ENCODE results near the gene KCNAB2. TPM values are rescaled to one million over a fixed set of nuclear protein-coding genes. Genes with fewer than 3 reads are reported as not detected.

KCNAB2 gene
- total RNA-seq, 2 experiments from 2014 or later: 192 to 200 TPM

DNA sequence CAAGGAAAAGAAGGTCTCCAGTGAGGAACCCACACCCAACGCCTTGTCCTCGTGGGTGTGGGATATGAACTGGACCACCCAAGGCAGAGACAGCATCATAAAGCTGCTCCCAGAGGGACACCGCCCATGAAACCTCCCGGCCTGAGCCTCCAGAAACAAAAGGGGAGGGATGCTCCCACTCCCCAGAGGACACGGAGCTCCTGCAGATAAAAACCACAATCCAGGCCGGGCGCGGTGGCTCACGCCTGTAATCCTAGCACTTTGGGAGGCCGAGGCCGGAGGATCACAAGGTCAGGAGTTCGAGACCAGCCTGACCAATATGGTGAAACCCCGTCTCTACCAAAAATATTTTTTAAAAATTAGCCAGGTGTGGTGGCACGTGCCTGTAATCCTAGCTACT, 68.1 kb downstream of the KCNAB2 start:
- CTCF ChIA-PET: no interaction called here
- POLR2A ChIA-PET: no interaction called here

DNA sequence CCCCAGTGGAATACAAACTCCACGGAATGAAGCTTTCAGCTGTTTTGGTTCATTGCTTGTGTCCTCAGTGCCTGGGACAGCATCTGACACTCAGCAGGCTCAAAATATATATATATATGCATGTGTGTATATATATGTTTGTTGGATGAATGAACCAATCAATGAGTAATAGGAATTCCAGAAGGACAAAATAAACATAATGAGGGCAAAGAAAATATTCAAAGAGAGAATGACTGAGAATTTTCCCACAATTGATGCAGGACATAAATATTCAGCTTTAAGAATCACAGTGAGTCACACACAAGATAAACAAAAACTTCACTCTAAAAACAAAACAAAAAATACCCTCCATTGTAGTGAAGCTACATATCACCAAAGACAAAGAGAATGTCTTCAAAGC, 70.4 kb downstream of the KCNAB2 start:
- ChIA-PET CTCF (no interaction called here), POLR2A (no interaction called here)

DNA sequence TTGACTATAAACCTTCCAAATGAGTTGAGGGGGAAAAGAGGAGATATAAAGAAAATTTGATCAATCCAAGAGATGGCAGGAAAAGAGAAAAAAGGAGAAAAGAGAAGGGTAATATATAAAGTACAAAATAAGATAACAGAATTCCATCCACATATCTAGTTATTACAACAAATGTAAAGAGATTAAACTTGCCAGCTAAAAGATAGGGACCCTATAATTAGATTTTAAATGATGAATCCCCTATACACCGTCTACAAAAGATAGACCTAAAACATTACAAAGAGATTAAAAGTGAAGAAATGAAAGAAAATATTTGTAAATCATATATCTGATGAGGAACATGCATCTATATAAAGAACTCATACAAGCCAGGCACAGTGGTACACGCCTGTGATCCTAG, 71.4 kb downstream of the KCNAB2 start:
- CTCF ChIA-PET: no interaction called here
- POLR2A ChIA-PET: no interaction called here

DNA sequence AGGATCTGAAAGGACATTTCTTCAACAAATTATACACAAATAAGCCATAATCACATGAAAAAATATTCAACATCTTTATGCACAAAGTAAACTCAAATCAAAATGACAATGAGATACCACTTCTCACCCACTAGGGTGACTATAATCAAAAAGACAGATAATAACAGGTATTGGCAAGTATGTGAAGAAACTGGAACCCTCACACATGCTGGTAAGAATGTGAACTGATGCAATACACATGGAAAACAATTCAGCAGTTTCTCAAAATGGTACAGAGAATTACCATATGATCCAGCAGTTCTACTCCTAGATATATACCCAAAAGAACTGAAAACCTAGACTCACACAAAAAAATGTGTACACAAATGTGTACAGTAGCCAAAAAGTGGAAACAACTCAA, 71.9 kb downstream of the KCNAB2 start:
- ChIA-PET CTCF (no interaction called here), POLR2A (no interaction called here)

- POLR2A ChIA-PET: no interaction called here
- CTCF ChIA-PET: no interaction called here
Measured at GRCh38 chr1:6118415-6118814, 72.7 kb downstream of the KCNAB2 start.

DNA sequence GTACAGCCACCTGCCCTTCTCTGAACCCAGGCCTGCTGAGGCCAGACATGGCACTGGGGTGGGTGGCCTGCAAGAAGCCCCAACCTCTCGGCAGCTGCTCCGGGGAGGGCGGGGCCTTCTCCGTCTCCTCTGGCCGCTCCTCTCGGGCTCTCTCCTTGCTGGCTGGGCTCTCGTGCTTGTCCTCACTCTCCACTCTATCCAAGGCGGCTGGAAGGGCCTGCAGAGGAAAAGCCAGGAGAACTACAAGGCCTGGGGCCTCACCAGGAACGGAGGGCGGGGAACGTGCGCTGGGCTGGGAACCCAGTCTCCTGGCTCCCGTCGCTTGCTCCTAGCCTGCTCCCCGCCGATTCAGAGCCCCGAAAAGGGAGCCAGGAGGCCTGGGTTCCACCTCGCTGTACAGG, 75.3 kb downstream of the KCNAB2 start:
- CTCF ChIA-PET: no interaction called here
- POLR2A ChIA-PET: no interaction called here

GRCh38 chr1:6121651-6122370, 76.1 kb downstream of the KCNAB2 start:
- ChIA-PET POLR2A (no interaction called here), CTCF (no interaction called here)

GRCh38 chr1:6123083-6123482, 77.4 kb downstream of the KCNAB2 start:
- ChIA-PET POLR2A (no interaction called here), CTCF (no interaction called here)

GRCh38 chr1:6123816-6124215, 78.1 kb downstream of the KCNAB2 start:
- POLR2A ChIA-PET: no interaction called here
- CTCF ChIA-PET: no interaction called here

GRCh38 chr1:6124341-6124740, 78.7 kb downstream of the KCNAB2 start:
- POLR2A ChIA-PET: no interaction called here
- CTCF ChIA-PET: no interaction called here

- ChIA-PET POLR2A (no interaction called here), CTCF (no interaction called here)
Measured at GRCh38 chr1:6124746-6125365, 79.2 kb downstream of the KCNAB2 start.

GRCh38 chr1:6125366-6125765, 79.7 kb downstream of the KCNAB2 start:
- ChIA-PET CTCF (interaction anchor here (0.6 kb wide), 1 partner anchor 428 kb away, joined by 3 read pairs; no protein-coding TSS in a partner anchor), POLR2A (no interaction called here)

DNA sequence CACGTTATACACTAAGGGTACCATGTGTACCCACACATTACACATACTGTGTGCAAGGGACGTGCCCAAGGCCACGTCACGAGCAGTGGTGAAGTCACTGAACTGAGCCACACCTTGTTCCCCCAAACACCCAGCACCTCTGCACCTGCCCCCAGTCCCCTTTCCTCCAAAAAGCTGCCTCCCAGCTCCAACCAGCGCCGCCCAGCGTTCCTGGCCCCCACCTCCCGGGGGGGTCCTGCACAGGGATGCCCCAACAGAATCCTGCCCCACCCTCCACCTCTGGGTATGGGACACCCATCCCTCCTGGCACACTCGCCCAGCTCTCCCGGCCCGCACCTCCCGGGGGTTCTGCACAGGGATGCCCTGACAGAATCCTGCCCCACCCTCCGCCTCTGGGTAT, 80.3 kb downstream of the KCNAB2 start:
- ChIA-PET CTCF (interaction anchor here (0.6 kb wide), 1 partner anchor 428 kb away, joined by 3 read pairs; no protein-coding TSS in a partner anchor), POLR2A (no interaction called here)

DNA sequence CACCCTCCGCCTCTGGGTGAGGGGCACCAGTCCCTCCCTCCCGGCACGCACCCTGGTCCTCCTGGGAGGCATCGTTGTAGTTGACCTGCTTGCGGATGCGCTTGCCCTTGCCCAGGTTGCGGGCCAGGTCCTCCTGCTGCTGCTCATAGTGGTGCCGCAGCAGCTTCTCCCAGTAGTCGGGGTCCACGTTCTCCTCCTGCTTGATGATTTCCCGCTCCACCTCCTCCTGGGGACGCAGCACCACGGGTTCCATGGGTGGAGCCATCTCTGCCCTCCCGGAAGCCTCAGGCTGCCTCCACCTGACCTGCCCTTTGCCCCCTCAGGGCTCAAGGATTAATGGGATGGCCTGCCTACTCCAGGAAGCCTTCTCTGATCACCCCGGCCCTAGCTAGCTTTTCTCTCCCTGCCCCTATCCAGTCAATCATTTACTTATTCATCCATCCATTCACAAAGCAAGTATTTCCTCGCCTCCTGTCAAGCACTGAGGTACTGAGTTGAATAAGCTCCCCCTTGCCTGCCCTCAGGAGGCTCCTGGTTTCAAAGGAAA, 80.9 kb downstream of the KCNAB2 start:
- ChIA-PET CTCF (no interaction called here), POLR2A (no interaction called here)

GRCh38 chr1:6127587-6128163, 82.0 kb downstream of the KCNAB2 start:
- CTCF ChIA-PET: interaction anchor here (1.1 kb wide), 1 partner anchor 14 kb away, joined by 4 read pairs; no protein-coding TSS in a partner anchor
- POLR2A ChIA-PET: no interaction called here

- POLR2A ChIA-PET: no interaction called here
- CTCF ChIA-PET: no interaction called here
Measured at GRCh38 chr1:6128276-6129081, 82.8 kb downstream of the KCNAB2 start.

- CTCF ChIA-PET: no interaction called here
- POLR2A ChIA-PET: no interaction called here
Measured at GRCh38 chr1:6129313-6129712, 83.6 kb downstream of the KCNAB2 start.

DNA sequence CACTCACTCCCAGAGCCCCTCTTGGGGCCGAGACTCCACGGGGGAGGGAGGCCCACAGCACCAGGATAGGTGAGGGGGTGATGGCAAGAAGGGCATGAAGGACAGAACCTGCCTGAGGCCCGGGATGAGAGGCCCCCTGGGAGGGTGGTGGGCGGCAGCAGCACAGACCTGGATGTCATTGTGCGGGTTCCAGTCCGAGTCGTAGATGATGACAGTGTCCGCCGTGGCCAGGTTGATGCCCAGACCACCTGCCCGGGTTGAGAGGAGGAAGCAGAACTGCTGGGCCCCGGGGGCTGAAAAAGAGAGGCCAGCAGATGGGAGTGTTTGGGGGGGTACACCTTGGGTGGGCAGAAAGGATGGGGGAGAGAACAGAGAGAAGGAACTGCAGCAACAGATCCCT, 84.3 kb downstream of the KCNAB2 start:
- POLR2A ChIA-PET: no interaction called here
- CTCF ChIA-PET: no interaction called here

DNA sequence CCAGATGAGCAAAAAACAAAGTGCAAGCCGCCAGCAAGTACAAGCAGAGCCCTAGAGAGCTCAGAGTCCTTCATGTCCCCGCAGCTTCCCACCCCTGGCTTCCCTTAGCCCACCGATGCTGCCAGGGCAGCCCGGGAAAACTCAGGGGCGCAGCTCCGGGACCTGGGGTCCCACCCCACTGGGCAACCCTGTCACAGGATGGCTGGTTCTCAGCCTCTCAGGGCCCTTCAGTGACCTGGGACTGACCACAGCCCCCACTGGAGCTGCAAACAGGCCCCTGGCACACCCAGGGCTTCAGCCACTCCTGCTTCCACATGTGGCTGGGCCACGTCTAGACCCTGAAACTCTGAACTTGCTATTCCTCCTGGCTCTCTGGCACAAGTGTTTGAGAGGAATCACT, 84.9 kb downstream of the KCNAB2 start:
- CTCF ChIA-PET: no interaction called here
- POLR2A ChIA-PET: no interaction called here

- ChIA-PET POLR2A (no interaction called here), CTCF (no interaction called here)
Measured at GRCh38 chr1:6131561-6131960, 85.9 kb downstream of the KCNAB2 start.

Measured in activated CD8-positive, alpha-beta memory T cell treated with anti-CD3 and anti-CD28 coated beads for 36 hours (primary cell).